Measurements from ENCODE around the gene STARD10. TPM values are rescaled to one million over a fixed set of nuclear protein-coding genes. Genes with fewer than 3 reads are reported as not detected.

Gene STARD10
- total and polyA plus RNA-seq, 9 donors = 39.0 to 84.0 (median 57.9) TPM

DNA sequence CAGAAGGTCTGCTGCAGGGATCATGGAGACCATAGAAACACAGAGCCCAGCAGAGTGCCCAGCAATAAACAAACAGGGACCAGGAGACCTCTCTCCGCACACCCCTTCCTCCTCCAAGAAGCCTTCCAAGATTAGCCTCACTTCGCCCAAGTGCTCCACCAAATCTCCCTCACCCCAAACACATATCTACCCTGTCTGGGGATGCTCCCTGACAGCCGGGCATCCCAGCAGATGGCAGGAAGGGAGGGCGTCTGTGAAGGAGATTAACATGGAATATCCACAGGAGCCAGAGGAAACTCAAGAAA, 68.2 kb downstream of the STARD10 start:
- Histone ChIP-seq H3K36me3 (ENCODE audit: control insufficient read depth, insufficient read depth, low read length) (peaks cover 4% of the 10 kb centered on the region), H3K4me1 (ENCODE audit: control insufficient read depth, insufficient read depth, low read length) (peaks cover 47% of the 10 kb centered on the region)
- 85% methylated on average over 3 of the region's 4 CpGs for WGBS (ENCODE audit: insufficient coverage)

DNA sequence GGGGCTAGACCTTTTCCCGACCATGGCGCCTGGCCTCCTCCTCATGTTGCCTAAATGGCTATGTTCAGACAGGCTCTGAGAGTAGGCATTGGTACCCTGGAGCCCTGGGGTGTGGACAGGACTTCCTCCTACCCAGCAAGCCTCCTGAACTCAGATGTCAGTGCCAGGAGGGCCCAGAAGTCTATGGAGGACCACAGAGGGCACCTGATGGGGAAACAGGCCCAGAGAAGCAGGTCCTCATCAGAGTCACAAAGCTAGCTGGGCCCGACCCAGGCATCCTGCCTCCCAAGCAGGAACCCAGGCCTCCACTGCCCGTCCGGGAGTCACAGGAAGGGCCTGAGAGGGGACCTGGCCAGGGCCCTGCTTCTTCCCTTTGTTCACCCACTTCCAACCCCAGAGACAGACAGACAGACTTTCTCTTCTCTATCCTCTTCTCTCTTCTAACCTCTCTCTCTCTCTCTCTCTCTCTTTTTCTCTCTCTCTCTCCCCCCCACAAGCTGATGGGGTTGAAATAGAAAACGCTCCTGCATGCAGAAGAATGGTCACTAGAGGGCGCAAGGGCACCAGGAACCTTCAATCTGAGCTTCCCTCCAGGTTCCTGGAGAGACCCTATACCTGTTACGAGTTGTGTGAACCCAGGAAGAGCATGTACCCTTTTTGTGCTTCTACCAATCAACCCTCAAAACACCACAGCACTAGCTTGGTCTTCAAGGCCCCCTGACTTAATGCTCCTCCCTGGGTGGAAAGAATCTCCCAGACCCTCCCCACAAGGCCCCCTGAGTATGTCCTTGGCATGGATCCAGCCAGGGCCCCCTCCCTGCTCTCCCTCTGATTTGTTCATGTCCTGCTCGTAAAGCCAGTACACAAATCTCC, 68.8 kb downstream of the STARD10 start:
- 50% methylated on average over 8 of the region's 9 CpGs for WGBS (ENCODE audit: insufficient coverage)
- H3K4me1 ChIP-seq (ENCODE audit: control insufficient read depth, insufficient read depth, low read length) = peaks cover 53% of the 10 kb centered on the region
- no peaks in the 10 kb centered on the region for H3K9me3 ChIP-seq (replicated peaks; ENCODE audit: control insufficient read depth, low read depth, low read length)
- H3K36me3 ChIP-seq (ENCODE audit: control insufficient read depth, insufficient read depth, low read length) = peaks cover 4% of the 10 kb centered on the region
- H3K27ac ChIP-seq (ENCODE audit: low read length) = peak overlapping the region; percentile 69
- H3K27me3 ChIP-seq (ENCODE audit: control insufficient read depth, insufficient read depth, low read length) = no peaks in the 10 kb centered on the region
- no peak overlapping the region for H3K4me3 ChIP-seq (ENCODE audit: low read length)
- DNase-seq = peak; percentile 90

More for the DNA sequence above, 68.2 kb downstream of the STARD10 start:
- Histone ChIP-seq H3K27me3 (ENCODE audit: control insufficient read depth, insufficient read depth, low read length) (no peaks in the 10 kb centered on the region), H3K9me3 (replicated peaks; ENCODE audit: control insufficient read depth, low read depth, low read length) (no peaks in the 10 kb centered on the region), H3K27ac (ENCODE audit: low read length) (peak overlapping the region; percentile 69), H3K4me3 (ENCODE audit: low read length) (no peak overlapping the region)
- DNase-seq = no peak

DNA sequence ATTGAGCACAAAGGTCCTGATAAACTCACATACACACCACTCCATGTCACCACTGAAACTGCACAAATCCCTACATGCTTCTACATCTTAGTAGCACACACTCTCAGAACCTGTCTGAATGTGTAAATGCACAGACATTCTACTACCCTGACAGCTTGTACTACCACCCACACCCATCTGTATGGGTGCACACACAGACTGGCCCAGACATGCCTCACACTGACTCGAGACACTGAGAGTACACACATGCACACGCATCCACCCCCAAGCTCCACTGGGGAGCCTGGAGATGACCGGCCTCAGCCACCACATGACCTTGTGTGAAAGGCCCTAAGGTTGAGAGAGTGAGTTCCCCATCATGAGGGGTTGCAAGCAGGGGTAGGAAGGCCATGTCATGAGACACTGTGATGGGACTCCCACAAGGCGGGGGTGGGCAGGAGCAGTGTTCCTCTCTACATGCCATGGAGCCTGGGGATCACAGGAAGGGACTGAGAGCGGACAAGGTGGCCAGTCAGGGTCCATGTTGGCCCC, 69.8 kb downstream of the STARD10 start:
- peaks cover 63% of the 10 kb centered on the region for H3K4me1 ChIP-seq (ENCODE audit: control insufficient read depth, insufficient read depth, low read length)
- 65% methylated on average over 2 of the region's 5 CpGs for WGBS (ENCODE audit: insufficient coverage)
- no peak overlapping the region for H3K27ac ChIP-seq (ENCODE audit: low read length)
- H3K9me3 ChIP-seq (replicated peaks; ENCODE audit: control insufficient read depth, low read depth, low read length) = no peaks in the 10 kb centered on the region
- no peak overlapping the region for H3K4me3 ChIP-seq (ENCODE audit: low read length)
- H3K27me3 ChIP-seq (ENCODE audit: control insufficient read depth, insufficient read depth, low read length) = no peaks in the 10 kb centered on the region
- peaks cover 5% of the 10 kb centered on the region for H3K36me3 ChIP-seq (ENCODE audit: control insufficient read depth, insufficient read depth, low read length)
- no peak for DNase-seq

DNA sequence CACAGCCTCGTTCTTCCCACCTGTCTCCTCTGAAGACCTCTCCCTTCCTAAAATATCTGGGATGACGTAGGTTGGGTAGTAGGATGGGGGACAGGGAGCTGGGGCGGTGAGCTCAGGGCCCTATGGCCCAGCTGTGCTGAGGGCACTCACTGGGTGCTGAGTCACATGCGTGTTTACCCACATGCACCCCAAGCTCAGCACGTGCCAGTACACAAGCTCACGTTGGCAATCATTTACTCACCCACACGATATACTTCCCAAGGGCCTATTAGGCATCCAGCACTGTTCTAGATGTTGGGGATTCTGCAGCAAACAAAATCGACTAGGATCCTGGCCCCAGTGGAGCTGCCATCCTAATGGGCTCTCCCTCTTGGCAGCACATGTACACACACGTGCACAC, 70.3 kb downstream of the STARD10 start:
- peaks cover 69% of the 10 kb centered on the region for H3K4me1 ChIP-seq (ENCODE audit: control insufficient read depth, insufficient read depth, low read length)
- no peak overlapping the region for H3K27ac ChIP-seq (ENCODE audit: low read length)
- WGBS (ENCODE audit: insufficient coverage) = 84% methylated on average over 7 of the region's 9 CpGs
- peaks cover 11% of the 10 kb centered on the region for H3K36me3 ChIP-seq (ENCODE audit: control insufficient read depth, insufficient read depth, low read length)
- no peak overlapping the region for H3K4me3 ChIP-seq (ENCODE audit: low read length)
- H3K27me3 ChIP-seq (ENCODE audit: control insufficient read depth, insufficient read depth, low read length) = no peaks in the 10 kb centered on the region
- DNase-seq = no peak
- no peaks in the 10 kb centered on the region for H3K9me3 ChIP-seq (replicated peaks; ENCODE audit: control insufficient read depth, low read depth, low read length)

DNA sequence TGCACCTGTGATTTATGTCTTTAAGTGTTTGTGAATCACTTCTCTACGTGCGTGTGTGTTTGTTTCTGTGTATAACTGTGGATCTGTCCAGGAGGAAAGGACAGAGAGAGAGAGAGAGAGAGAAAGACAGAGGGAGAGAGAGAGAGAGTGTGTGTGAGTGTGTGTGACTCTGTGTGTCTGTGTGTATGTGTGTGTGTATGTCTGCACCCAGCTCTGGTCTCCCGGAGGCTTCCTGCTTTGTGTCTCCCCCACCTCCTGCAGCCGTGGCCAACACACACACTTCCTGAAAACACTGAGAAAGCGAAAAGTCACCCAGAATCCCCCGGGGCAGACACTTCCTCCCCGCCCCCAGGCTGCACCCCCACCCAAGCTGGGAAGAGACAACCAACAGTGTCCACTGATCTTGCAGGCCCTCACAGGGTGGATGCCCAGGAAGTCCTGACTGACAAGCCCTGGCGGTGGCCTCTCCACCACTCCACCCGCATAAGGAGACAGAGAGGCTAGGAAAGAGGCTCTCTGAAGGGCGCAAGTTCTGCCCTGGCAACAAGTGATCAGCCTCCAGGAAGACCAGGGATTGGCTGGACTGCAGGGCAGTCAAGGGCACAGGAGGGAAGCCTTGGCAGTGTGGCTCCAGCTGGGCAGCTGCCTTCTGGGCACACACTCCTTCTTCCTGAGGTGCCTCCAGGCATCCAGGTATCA, 71.6 kb downstream of the STARD10 start:
- WGBS (ENCODE audit: insufficient coverage) = 12% methylated on average over 6 of the region's 10 CpGs
- peak overlapping the region; percentile 60 for H3K4me3 ChIP-seq (ENCODE audit: low read length)
- peaks cover 17% of the 10 kb centered on the region for H3K36me3 ChIP-seq (ENCODE audit: control insufficient read depth, insufficient read depth, low read length)
- H3K27me3 ChIP-seq (ENCODE audit: control insufficient read depth, insufficient read depth, low read length) = no peaks in the 10 kb centered on the region
- H3K27ac ChIP-seq (ENCODE audit: low read length) = peak overlapping the region; percentile 91
- DNase-seq = peak; percentile 97
- no peaks in the 10 kb centered on the region for H3K9me3 ChIP-seq (replicated peaks; ENCODE audit: control insufficient read depth, low read depth, low read length)
- peaks cover 74% of the 10 kb centered on the region for H3K4me1 ChIP-seq (ENCODE audit: control insufficient read depth, insufficient read depth, low read length)

DNA sequence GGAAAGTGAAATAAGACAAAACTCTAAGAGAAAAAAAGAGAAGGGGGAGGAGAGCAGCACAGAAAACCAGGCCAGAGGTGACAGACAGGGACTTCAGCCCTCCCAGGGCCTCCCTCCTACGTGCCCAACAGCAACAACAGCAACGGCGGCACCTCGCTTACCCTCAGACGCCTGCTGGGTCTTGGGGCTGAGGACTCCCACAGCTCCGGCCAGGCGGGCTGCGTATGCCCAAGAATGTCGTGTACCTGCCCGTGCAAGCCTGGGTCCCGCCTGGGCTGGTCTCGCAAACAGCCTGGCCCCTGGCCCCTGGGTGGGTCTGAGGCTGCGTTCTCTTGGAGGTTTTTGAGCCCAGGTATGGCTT, 72.2 kb downstream of the STARD10 start:
- peak overlapping the region; percentile 60 for H3K4me3 ChIP-seq (ENCODE audit: low read length)
- peak overlapping the region; percentile 91 for H3K27ac ChIP-seq (ENCODE audit: low read length)
- H3K9me3 ChIP-seq (replicated peaks; ENCODE audit: control insufficient read depth, low read depth, low read length) = no peaks in the 10 kb centered on the region
- WGBS (ENCODE audit: insufficient coverage) = 11% methylated on average over 8 of the region's 13 CpGs
- H3K4me1 ChIP-seq (ENCODE audit: control insufficient read depth, insufficient read depth, low read length) = peaks cover 74% of the 10 kb centered on the region
- peak; percentile 47 for DNase-seq
- H3K27me3 ChIP-seq (ENCODE audit: control insufficient read depth, insufficient read depth, low read length) = no peaks in the 10 kb centered on the region
- H3K36me3 ChIP-seq (ENCODE audit: control insufficient read depth, insufficient read depth, low read length) = peaks cover 22% of the 10 kb centered on the region

DNA sequence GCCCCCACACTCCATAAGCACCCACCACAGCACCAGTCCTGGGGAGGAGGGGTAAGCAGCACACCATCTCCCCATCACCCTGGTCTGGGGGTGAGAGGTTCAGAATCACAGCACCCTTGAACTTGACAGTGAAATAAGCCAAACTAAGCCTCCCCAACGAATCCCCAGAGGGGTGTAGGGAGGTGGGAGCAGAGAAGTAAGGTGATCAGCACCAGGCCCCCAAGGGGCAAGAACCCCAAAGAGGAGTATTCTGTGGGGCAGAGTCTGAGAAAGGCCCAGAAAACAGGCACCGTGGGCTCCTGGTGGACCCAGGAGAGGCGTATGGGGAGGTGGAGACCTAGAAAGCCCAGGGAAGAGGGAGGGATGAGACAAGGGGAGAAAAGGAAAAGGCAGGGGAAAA, 72.6 kb downstream of the STARD10 start:
- H3K4me1 ChIP-seq (ENCODE audit: control insufficient read depth, insufficient read depth, low read length) = peaks cover 75% of the 10 kb centered on the region
- no peak for DNase-seq
- H3K9me3 ChIP-seq (replicated peaks; ENCODE audit: control insufficient read depth, low read depth, low read length) = no peaks in the 10 kb centered on the region
- H3K27me3 ChIP-seq (ENCODE audit: control insufficient read depth, insufficient read depth, low read length) = no peaks in the 10 kb centered on the region
- peaks cover 22% of the 10 kb centered on the region for H3K36me3 ChIP-seq (ENCODE audit: control insufficient read depth, insufficient read depth, low read length)
- peak overlapping the region; percentile 91 for H3K27ac ChIP-seq (ENCODE audit: low read length)
- H3K4me3 ChIP-seq (ENCODE audit: low read length) = peak overlapping the region; percentile 60
- WGBS (ENCODE audit: insufficient coverage) = 19% methylated on average over 2 of the region's 3 CpGs

DNA sequence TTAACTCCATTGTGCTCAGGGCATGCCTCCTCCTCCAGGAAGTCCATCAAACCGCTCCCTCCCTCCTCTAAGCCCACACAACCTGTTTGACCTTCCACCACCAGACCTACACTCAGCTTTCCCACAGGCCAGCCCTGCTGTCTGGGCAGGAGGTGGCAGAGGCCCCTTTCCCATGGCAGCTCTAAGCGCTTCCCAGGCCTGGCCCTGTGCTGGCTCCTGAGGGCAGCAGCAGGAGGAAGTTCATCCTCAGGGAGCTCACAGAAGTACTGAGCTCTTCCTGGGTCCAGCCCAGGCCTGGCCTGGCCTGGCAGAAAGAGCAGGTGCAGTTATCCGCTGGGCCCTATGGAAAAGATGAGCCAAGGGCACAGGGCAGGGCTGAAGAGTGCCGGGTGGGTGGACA, 73.1 kb downstream of the STARD10 start:
- H3K9me3 ChIP-seq (replicated peaks; ENCODE audit: control insufficient read depth, low read depth, low read length) = no peaks in the 10 kb centered on the region
- H3K36me3 ChIP-seq (ENCODE audit: control insufficient read depth, insufficient read depth, low read length) = peaks cover 22% of the 10 kb centered on the region
- DNase-seq = no peak
- peak overlapping the region; percentile 60 for H3K4me3 ChIP-seq (ENCODE audit: low read length)
- H3K4me1 ChIP-seq (ENCODE audit: control insufficient read depth, insufficient read depth, low read length) = peaks cover 73% of the 10 kb centered on the region
- 94% methylated on average over 2 of the region's 4 CpGs for WGBS (ENCODE audit: insufficient coverage)
- H3K27me3 ChIP-seq (ENCODE audit: control insufficient read depth, insufficient read depth, low read length) = no peaks in the 10 kb centered on the region
- peak overlapping the region; percentile 91 for H3K27ac ChIP-seq (ENCODE audit: low read length)

DNA sequence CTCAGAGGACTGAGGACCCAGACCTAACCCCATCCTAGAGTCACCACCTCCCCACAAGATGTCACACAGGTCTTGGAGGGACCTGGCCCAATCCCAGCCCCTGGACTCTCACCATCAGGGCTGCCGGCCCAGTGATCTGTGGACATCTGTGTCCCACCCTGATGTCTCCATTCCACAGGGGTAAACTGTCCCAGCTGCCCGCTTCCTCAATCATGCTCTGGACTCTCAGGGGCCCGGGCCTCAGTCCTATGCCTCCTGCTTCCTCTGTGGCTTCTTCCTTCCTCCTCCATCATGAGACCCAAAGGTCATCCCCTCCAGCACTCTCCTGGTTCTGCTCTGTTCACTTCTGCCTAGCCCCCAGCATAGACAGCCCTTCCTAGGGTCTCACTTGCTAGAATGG, 73.8 kb downstream of the STARD10 start:
- whole genome bisulfite sequencing (ENCODE audit: insufficient coverage) = 62% methylated on average over 3 of the region's 3 CpGs
- Histone ChIP-seq H3K4me1 (ENCODE audit: control insufficient read depth, insufficient read depth, low read length) (peaks cover 74% of the 10 kb centered on the region), H3K9me3 (replicated peaks; ENCODE audit: control insufficient read depth, low read depth, low read length) (no peaks in the 10 kb centered on the region), H3K27me3 (ENCODE audit: control insufficient read depth, insufficient read depth, low read length) (no peaks in the 10 kb centered on the region), H3K36me3 (ENCODE audit: control insufficient read depth, insufficient read depth, low read length) (peaks cover 22% of the 10 kb centered on the region), H3K27ac (ENCODE audit: low read length) (peak overlapping the region; percentile 9), H3K4me3 (ENCODE audit: low read length) (peak overlapping the region; percentile 4)
- peak; percentile 60 for DNase-seq

DNA sequence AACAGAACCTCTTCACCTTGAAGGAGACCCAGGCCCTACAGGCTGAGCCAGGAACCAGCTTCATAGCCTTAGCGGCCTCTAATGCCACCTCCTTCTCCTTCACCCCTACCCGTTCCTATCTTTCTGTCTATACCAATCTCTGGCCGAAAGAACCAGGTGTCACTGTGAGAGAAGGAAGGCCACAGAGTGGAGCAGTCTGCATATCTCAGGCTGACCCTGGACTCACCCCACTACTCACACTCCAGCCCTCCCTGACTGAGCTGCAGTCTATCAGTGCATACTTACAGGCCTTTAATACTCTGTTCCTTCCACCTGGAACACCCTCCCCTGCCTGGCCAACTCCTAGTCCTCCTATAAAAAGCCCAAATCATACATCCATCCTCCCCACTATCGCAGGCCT, 74.3 kb downstream of the STARD10 start:
- peaks cover 25% of the 10 kb centered on the region for H3K36me3 ChIP-seq (ENCODE audit: control insufficient read depth, insufficient read depth, low read length)
- H3K27me3 ChIP-seq (ENCODE audit: control insufficient read depth, insufficient read depth, low read length) = no peaks in the 10 kb centered on the region
- H3K4me3 ChIP-seq (ENCODE audit: low read length) = peak overlapping the region; percentile 4
- peak overlapping the region; percentile 9 for H3K27ac ChIP-seq (ENCODE audit: low read length)
- peaks cover 75% of the 10 kb centered on the region for H3K4me1 ChIP-seq (ENCODE audit: control insufficient read depth, insufficient read depth, low read length)
- DNase-seq = no peak
- 86% methylated on average over 2 of the region's 4 CpGs for WGBS (ENCODE audit: insufficient coverage)
- no peaks in the 10 kb centered on the region for H3K9me3 ChIP-seq (replicated peaks; ENCODE audit: control insufficient read depth, low read depth, low read length)
